Transverse colon (tissue), 4 donors: ENCODE data around the gene TUT4. TPM values are rescaled to one million over a fixed set of nuclear protein-coding genes. Genes with fewer than 3 reads are reported as not detected.

Experiments
- DNase-seq: peaks from one replicate; pipeline ENCODE4 v3.0.0-alpha.2; 2019
- H3K27ac ChIP-seq, 4 donors: fragments of 200-600 bp; sonication (generic); 2 replicates each; pipeline ENCODE4 v1.5.1; 2016 to 2018; ENCODE audit warnings: inconsistent platforms in 4 of 4
- H3K27me3 ChIP-seq: fragments of 200-600 bp; sonication (generic); 2 replicates; pipeline ENCODE4 v1.5.1; 2017; ENCODE audit warnings: inconsistent platforms
- H3K36me3 ChIP-seq, 4 donors: fragments of 200-600 bp; sonication (generic); 2 replicates each; pipeline ENCODE4 v1.5.1; 2017 to 2019; ENCODE audit warnings: inconsistent platforms in 4 of 4
- H3K4me1 ChIP-seq, 4 donors: fragments of 200-600 bp; sonication (generic); 2 replicates each; pipeline ENCODE4 v1.5.1; 2017 to 2020; ENCODE audit warnings: inconsistent platforms in 4 of 4
- H3K4me3 ChIP-seq, 4 donors: fragments of 200-600 bp; sonication (generic); 1 replicate in 1 of 4; 2 replicates in 3 of 4; pipeline versions ENCODE4 v1.5.1 to v1.6.1; 2017 to 2019; ENCODE audit warnings: inconsistent platforms in 4 of 4
- H3K9me3 ChIP-seq, 2 donors: fragments of 200-600 bp; sonication (generic); 2 replicates each; pipeline ENCODE4 v1.5.1; 2017 to 2019; ENCODE audit warnings: inconsistent platforms in 2 of 2
- CTCF ChIP-seq, 5 experiments: fragments of 200-600 bp in 3 of 5; fragments of 450-650 bp in 2 of 5; sonication (generic) in 3 of 5; IDR thresholded peaks; 1 replicate in 2 of 5; 2 replicates in 3 of 5; pipeline ENCODE4 v1.5.1; 2016 to 2017; ENCODE audit warnings: antibody characterized with exemption in 5 of 5, inconsistent platforms in 3 of 5, mild to moderate bottlenecking in 2 of 5, moderate library complexity in 1 of 5
- EP300 ChIP-seq: sonication (generic); formaldehyde crosslinking; IDR thresholded peaks from one replicate; pipeline ENCODE4 v1.6.1; 2017; ENCODE audit warnings: antibody characterized with exemption, low read depth
- POLR2A ChIP-seq: fragments of 450-650 bp; IDR thresholded peaks from one replicate; pipeline ENCODE4 v1.6.1; 2016; ENCODE audit warnings: antibody characterized with exemption, mild to moderate bottlenecking, moderate library complexity
- POLR2AphosphoS5 ChIP-seq, 3 donors: sonication (generic); formaldehyde crosslinking; IDR thresholded peaks; one replicate each; pipeline ENCODE4 v1.6.1; 2016; ENCODE audit warnings: antibody characterized with exemption in 3 of 3
- WGBS, 2 donors: methylation state at CpG; one replicate each; pipeline ENCODE4 v1.1.5; 2018; ENCODE audit warnings: low coverage in 1 of 2; 5-methylcytosine and 5-hydroxymethylcytosine counted together
- in situ Hi-C, 4 donors: fragments of 200-750 bp; cut with MboI; loops; one replicate each; pipeline versions ENCODE4 v1.15.0 to v1.15.1; 2017; ENCODE audit warnings: low sequenced_read_pairs in 3 of 4, low pct_ligation_motif_present in 1 of 4, low pct_unique_long_range_greater_than_20kb in 1 of 4
- intact Hi-C: fragments of 100-400 bp; cut with DNase I; formaldehyde crosslinking; loops from one replicate; pipeline ENCODE4 v1.15.1; 2023; ENCODE audit warnings: low total_unique reads
- total RNA-seq, 4 donors: library from RNA; depleted of rRNA; stranded (reverse); fragments of >200 nt; gene quantifications; one replicate each; pipeline ENCODE4 v1.1.0, GENCODE V29; 2016

Gene TUT4
- total RNA-seq, 4 donors from 2014 or later: 12.3 to 55.3 (median 27.4) TPM

- TF ChIP-seq POLR2A: no peak
- no peak for TF ChIP-seq CTCF (IDR thresholded peaks at IDR 0.05)
- no peak for TF ChIP-seq POLR2AphosphoS5 (IDR thresholded peaks at IDR 0.05)
- TF ChIP-seq EP300: no peak
- intact Hi-C loops: no loop called here
- H3K36me3 ChIP-seq: peaks cover 0 to 51% (median 19%) of the 10 kb centered on the region in 4 donors
- peaks cover 0 to 16% (median 0%) of the 10 kb centered on the region in 4 donors for H3K4me1 ChIP-seq
- DNase-seq: no peak
- no peaks in the 10 kb centered on the region for H3K9me3 ChIP-seq
- WGBS, 2 donors: 50 to 70% methylated on average over 1 of the region's 1 CpG
- peak overlapping the region in 1 of 4 donors; percentile 8 for H3K27ac ChIP-seq
- no peak overlapping the region for H3K4me3 ChIP-seq
- H3K27me3 ChIP-seq: no peaks in the 10 kb centered on the region
- in situ Hi-C loops: loop anchor here in 2 of 4 donors (25.0 kb wide), 1 partner anchor 267 kb away; the partner anchor contains the start of gene COA7 (in 2 of the 2)
Measured at GRCh38 chr1:52420713-52421112, 132.2 kb downstream of the TUT4 start.

GRCh38 chr1:52416811-52417210 lies 136.1 kb downstream of the TUT4 start:
- 88 to 93% methylated on average over 2 of the region's 2 CpGs for WGBS, 2 donors
- Histone ChIP-seq H3K4me1 (peaks cover 0 to 37% (median 3%) of the 10 kb centered on the region in 4 donors), H3K27ac (no peak overlapping the region), H3K27me3 (no peaks in the 10 kb centered on the region), H3K9me3 (no peaks in the 10 kb centered on the region), H3K4me3 (no peak overlapping the region), H3K36me3 (peaks cover 0 to 80% (median 23%) of the 10 kb centered on the region in 4 donors)
- no peak for TF ChIP-seq CTCF (IDR thresholded peaks at IDR 0.05)
- TF ChIP-seq POLR2A: no peak
- no peak for TF ChIP-seq EP300
- TF ChIP-seq POLR2AphosphoS5 (IDR thresholded peaks at IDR 0.05): no peak
- in situ Hi-C loops: loop anchor here in 2 of 4 donors (25.0 kb wide), 1 partner anchor 270 kb away; the partner anchor contains the start of gene COA7 (in 2 of the 2)
- DNase-seq: no peak
- intact Hi-C loops: no loop called here

- H3K36me3 ChIP-seq: peaks cover 0 to 94% (median 31%) of the 10 kb centered on the region in 4 donors
- in situ Hi-C loops: loop anchor here in 2 of 4 donors (25.0 kb wide), 1 partner anchor 272 kb away; the partner anchor contains the start of gene COA7 (in 2 of the 2)
Measured at GRCh38 chr1:52414942-52415341, 137.9 kb downstream of the TUT4 start.

More at GRCh38 chr1:52414942-52415341, 137.9 kb downstream of the TUT4 start:
- DNase-seq: no peak
- TF ChIP-seq CTCF (IDR thresholded peaks at IDR 0.05): no peak
- TF ChIP-seq EP300: no peak
- TF ChIP-seq POLR2AphosphoS5 (IDR thresholded peaks at IDR 0.05): no peak
- no peak for TF ChIP-seq POLR2A
- H3K4me3 ChIP-seq: no peak overlapping the region
- H3K27me3 ChIP-seq: no peaks in the 10 kb centered on the region
- intact Hi-C loops: no loop called here
- peak overlapping the region in 3 of 4 donors; percentile 61 to 73 (median 66) for H3K27ac ChIP-seq
- H3K9me3 ChIP-seq: no peaks in the 10 kb centered on the region
- H3K4me1 ChIP-seq: peaks cover 0 to 24% (median 3%) of the 10 kb centered on the region in 4 donors
